Left ventricle myocardium inferior (tissue), 1 donor: Measurements from ENCODE around the gene INSR. TPM values are rescaled to one million over a fixed set of nuclear protein-coding genes. Genes with fewer than 3 reads are reported as not detected.
"Not testable (repeated sequence)": the region's sequence is repeated elsewhere in the genome, so short reads cannot be mapped to it uniquely, and the experiment has no call there.

Experiments used
- DNase-seq: peaks from one replicate; pipeline ENCODE4 v3.0.0-alpha.2; 2020
- H3K27ac ChIP-seq: fragments of 200-600 bp; replicated peaks from 2 replicates; pipeline ENCODE4 v1.8.0; 2021
- H3K27me3 ChIP-seq: fragments of 200-600 bp; 2 replicates; pipeline ENCODE4 v1.8.0; 2021; ENCODE audit warnings: low read depth
- H3K36me3 ChIP-seq: fragments of 200-600 bp; 2 replicates; pipeline ENCODE4 v1.8.0; 2021
- H3K4me1 ChIP-seq: fragments of 200-600 bp; 2 replicates; pipeline ENCODE4 v1.8.0; 2021
- H3K4me3 ChIP-seq: fragments of 200-600 bp; 2 replicates; pipeline ENCODE4 v1.8.0; 2021; ENCODE audit warnings: mild to moderate bottlenecking, moderate library complexity
- H3K9me3 ChIP-seq: fragments of 200-600 bp; replicated peaks from 2 replicates; pipeline ENCODE4 v1.8.0; 2021
- CTCF ChIP-seq: fragments of 200-600 bp; IDR thresholded peaks from 2 replicates; pipeline ENCODE4 v1.8.0; 2021; ENCODE audit warnings: antibody characterized with exemption, mild to moderate bottlenecking, borderline replicate concordance
- intact Hi-C: fragments of 100-400 bp; cut with micrococcal nuclease; formaldehyde crosslinking; loops from one replicate; pipeline ENCODE4 v1.11.0; 2022
- total RNA-seq: library from RNA; stranded (reverse); fragmentation: NEBNext Ultra II Directional; extraction: Animal tissue kit (Norgen Biotek cat#: 25700); gene quantifications from one replicate; pipeline ENCODE4 v1.2.1, GENCODE V29; 2021
- donor health status: DM: no; HTN: yes; CAD: no; lungs with severe emphysema.

INSR gene
- total RNA-seq, 1 donor from 2014 or later, result 85.3 TPM

GRCh38 chr19:7211191-7211951 is 82.8 kb downstream of the INSR start:
- Histone ChIP-seq H3K4me1 (peaks cover 77% of the 10 kb centered on the region), H3K4me3 (peak overlapping the region; percentile 39), H3K9me3 (no peaks in the 10 kb centered on the region), H3K27ac (peak overlapping the region; percentile 74), H3K27me3 (no peaks in the 10 kb centered on the region), H3K36me3 (no peaks in the 10 kb centered on the region)
- DNase-seq, result peak; percentile 59
- intact Hi-C loops, result no loop called here
- TF ChIP-seq CTCF, result no peak

- no peak for DNase-seq
- intact Hi-C loops, result no loop called here
- Histone ChIP-seq H3K27me3 (no peaks in the 10 kb centered on the region), H3K27ac (peak overlapping the region; percentile 74), H3K9me3 (no peaks in the 10 kb centered on the region), H3K4me3 (no peak overlapping the region), H3K4me1 (peaks cover 77% of the 10 kb centered on the region), H3K36me3 (no peaks in the 10 kb centered on the region)
- TF ChIP-seq CTCF, result no peak
Measured at GRCh38 chr19:7210359-7210758, 83.9 kb downstream of the INSR start.

- DNase-seq, H3K9me3 ChIP-seq, H3K27me3 ChIP-seq, intact Hi-C loops, H3K27ac ChIP-seq, H3K36me3 ChIP-seq, H3K4me3 ChIP-seq: not testable (repeated sequence)
- H3K4me1 ChIP-seq, result peaks cover 71% of the 10 kb centered on the region
Measured at GRCh38 chr19:7209597-7210325, 84.5 kb downstream of the INSR start.

- DNase-seq, H3K27ac ChIP-seq, H3K9me3 ChIP-seq, intact Hi-C loops, H3K27me3 ChIP-seq, H3K4me3 ChIP-seq, H3K36me3 ChIP-seq: not testable (repeated sequence)
- H3K4me1 ChIP-seq, result peaks cover 69% of the 10 kb centered on the region
Measured at GRCh38 chr19:7209036-7209435, 85.2 kb downstream of the INSR start.

GRCh38 chr19:7203332-7203731 is 90.9 kb downstream of the INSR start:
- Histone ChIP-seq H3K36me3 (no peaks in the 10 kb centered on the region), H3K9me3 (no peaks in the 10 kb centered on the region), H3K27ac (no peak overlapping the region), H3K4me3 (no peak overlapping the region), H3K4me1 (peaks cover 44% of the 10 kb centered on the region), H3K27me3 (no peaks in the 10 kb centered on the region)
- no peak for DNase-seq
- intact Hi-C loops, result no loop called here
- TF ChIP-seq CTCF, result no peak

GRCh38 chr19:7202888-7203287 is 91.3 kb downstream of the INSR start:
- intact Hi-C loops, result no loop called here
- DNase-seq, result no peak
- Histone ChIP-seq H3K27ac (no peak overlapping the region), H3K27me3 (no peaks in the 10 kb centered on the region), H3K4me3 (no peak overlapping the region), H3K9me3 (no peaks in the 10 kb centered on the region), H3K4me1 (peaks cover 41% of the 10 kb centered on the region), H3K36me3 (no peaks in the 10 kb centered on the region)
- TF ChIP-seq CTCF, result no peak
